ENCODE results near the gene SPATC1L.
"Not testable (repeated sequence)": the region's sequence is repeated elsewhere in the genome, so short reads cannot be mapped to it uniquely, and the experiment has no call there.

SPATC1L gene

DNA sequence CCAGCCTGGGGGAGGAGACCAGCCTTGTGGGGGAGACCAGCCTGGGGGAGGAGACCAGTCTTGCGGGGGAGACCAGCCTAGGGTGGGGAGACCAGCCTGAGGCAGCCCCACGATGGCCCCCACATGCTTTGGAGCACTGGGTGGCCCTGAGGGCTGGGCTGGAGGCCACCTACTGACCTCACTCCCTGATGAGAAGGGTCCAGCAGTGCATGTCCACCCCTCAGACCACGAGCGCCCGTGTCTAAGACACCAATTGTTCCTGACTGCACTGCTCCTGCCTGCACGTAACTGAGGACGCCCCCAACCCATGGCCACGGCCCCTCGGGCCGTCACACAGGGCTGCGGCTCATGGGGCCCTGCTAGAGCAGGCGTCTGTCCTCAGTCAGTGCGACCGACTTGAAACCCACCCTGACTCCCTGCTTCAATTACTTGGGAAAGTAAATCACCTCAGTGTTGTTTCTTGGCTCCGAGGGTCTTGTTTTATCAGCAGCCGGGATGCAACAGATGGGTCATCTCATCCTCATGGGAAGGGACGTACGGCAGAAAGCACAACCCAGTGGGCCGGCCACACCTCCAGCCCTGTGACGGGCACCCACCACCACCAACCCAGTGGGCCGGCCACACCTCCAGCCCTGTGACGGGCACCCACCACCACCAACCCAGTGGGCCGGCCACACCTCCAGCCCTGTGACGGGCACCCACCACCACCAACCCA lies at the start of gene SPATC1L:
SPATC1L (minus strand) TSS at position 550 of the 715 bp plus-strand sequence. CDS start 1,643 bp downstream, outside the sequence.
- DNase-seq (ENCODE audit: low read depth): peak; percentile 18

DNA sequence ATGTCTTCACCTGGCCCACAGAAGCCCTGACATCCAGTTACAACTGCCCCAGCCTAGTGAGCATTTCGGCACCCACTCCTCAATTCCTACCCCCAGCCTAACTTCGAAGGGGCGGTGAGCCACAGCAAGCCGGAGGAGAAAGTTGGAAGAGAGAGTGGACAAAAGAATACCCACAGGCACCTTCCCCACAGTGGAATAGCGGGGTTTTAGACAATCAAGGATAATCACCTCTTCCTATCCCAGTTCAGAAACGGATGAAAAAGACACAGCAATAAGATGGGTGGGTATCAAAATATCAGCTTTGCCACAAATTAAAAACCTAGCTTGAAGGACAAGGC lies 45.6 kb upstream of the SPATC1L start:
- no peak for DNase-seq (ENCODE audit: low read depth)

DNA sequence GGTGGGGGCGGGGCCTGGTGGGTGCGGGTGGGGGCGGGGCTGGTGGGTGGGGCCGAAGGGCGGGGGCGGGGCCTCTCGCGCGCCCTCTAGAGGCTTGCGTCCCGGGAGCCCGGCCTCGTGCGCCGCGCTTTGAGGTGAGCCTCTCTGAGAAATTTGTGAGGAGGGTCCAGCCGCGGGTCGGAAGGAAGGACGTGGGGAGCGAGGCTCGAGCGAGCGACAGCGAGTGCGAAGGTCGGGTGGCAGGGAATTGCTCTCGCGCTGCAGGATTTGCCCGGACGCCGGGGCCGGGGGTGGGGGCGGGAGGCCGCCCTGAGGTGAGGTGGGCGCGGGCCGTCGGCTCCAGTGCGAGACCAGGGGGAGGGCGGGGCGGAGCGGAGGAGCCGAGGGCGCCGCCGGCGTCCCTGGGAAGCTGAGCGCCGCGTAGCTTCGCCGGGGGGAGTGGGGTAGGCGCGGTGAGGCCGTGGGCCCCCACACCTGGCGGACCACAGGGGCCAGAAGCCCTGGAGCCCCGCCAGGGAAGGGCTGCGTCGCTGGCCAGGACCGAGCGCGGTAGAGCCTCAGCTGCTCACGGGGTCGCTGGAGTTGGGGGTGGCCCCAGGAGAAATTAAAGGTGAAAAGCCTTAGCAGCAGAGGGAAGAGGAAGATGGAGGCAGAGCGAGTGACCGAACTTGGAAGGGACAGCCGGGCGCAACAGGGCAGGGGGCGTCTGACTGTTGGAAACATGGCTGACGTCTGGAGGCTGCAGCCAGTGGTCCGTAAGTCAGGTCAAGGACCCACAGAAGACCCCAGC lies 45.1 kb upstream of the SPATC1L start:
- no peak for DNase-seq (ENCODE audit: low read depth)

DNA sequence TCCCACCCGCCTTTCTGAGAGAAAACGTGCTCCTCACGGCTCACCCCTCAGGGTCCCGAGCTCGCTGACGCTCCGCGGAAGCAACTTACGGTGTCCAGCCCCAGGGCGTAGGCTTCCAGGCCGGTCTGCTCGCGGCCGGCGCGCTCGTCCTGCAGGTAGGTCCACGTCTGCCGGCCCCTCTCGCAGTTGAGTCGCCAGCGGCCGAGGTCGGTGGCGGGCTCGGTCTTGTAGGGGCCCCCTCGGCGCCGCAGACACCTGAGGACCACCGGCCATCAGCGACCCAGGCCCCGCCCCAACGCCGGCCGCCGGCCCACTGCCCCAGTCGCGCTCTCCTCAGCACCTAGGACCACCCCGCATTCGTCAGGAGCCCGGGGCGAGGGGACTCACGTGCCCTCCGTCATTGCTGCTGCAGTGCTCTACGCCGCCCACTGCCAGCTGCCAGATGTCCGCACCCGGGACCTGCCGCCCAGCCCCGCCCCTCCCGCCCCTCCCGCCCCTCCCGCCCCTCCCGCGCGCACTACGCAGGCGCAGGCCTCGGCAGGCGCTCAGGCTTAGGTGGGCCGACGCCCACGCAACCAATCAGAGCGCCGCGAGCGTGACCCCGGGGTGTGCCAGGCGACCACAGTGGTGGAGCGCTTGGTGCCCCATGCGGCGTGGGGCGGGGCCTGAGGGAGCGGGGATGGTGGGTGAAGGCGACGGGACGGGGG lies 44.2 kb upstream of the SPATC1L start, which contains the start of gene LSS:
LSS (minus strand) TSS at position 430 of the 707 bp plus-strand sequence; CDS start at position 401, 29 bp downstream.
- DNase-seq (ENCODE audit: low read depth): peak; percentile 92

DNA sequence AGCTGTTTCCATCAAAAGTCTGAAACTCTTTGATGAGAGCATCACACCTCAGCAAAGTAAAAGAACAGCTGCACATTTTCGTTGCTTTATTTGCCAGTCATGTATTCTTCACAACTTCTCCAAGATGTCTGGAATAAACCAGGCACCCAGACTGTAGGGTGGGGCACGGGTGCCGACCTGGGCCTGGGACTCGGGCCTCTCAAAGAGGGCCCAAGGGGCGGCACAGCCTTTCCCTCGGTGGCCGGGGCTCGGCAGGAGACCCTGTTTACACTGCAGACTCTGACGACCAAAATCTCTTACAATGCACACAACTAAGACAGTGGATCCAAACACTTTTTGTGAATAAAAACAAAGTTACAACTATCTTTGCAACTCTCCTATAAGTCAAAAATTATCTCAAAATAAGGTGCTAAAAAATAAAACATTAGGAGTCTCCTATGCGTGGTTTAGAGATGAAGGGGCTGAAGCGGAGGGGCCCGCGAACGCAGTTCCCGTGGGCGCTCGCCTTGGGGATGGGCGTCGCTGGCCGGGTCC lies 43.6 kb upstream of the SPATC1L start:
- no peak for DNase-seq (ENCODE audit: low read depth)

DNA sequence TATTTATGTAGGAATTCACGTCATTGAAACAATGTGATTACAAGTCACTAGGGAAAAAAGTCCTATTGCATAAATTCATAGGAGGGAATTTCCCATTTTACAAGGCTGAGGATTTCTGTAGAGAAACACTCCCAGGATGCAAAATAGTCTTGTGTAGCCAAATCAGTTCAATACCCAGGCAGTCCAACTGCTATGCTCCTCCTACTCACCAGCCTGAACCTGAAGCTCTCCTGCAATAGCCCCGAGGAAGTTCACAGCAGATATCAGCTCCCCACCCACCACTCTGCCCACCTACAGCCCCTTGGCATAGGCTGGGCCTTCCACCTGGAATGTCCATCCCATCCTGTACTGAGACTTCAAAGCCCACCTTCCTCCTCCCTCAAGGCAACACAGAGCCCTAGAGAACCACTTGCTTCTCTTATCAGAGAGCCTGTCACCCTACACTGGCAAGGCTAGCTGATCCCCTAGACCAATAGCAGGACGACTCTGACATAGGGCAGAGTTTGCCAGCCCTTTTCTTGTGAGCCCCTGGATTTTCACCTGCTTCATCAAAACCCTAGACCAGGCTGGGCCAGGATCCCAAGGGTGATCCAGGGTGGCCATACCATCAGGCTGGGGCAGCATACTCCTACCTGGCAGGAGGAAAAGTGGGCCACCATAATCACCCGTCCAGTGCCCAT lies 42.8 kb upstream of the SPATC1L start:
- DNase-seq (ENCODE audit: low read depth): peak; percentile 21

DNA sequence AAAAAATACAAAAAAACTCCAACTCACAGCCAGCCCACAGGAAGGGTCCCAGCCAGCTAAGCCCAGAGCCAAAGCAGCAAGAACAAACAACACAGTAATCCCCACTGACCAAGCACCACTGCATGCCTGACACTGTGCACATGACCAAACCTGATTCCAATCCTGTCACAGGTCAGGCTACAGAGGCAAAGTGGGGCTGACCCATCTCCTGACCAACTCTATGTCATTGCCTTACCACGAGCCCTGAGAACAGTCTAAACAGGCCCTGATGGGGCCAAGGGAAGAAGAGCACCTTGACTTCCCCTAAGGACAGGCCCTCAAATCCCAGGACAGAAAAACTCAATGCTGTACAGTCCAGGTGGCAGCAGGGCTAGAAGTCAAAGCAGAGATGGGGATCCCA lies 41.9 kb upstream of the SPATC1L start:
- no peak for DNase-seq (ENCODE audit: low read depth)

DNA sequence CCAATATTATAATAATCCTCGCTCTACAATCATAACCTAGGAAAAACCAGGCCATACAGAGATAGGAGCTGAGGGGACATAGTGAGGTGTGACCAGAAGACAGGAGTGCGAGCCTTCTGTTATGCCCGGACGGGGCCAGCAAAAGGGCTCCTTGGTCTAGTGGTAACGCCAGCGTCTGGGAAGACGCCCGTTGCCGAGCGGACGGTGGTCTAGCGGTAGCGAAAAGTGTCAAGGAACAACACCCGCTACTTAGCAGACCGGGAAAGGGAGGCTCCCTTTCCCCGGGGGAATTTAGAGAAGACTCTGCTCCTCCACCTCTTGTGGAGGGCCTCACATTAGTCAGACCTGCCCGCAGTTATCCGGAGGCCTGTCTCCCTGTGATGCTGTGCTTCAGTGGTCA lies 39.4 kb upstream of the SPATC1L start:
- not testable (repeated sequence) for DNase-seq (ENCODE audit: low read depth)

DNA sequence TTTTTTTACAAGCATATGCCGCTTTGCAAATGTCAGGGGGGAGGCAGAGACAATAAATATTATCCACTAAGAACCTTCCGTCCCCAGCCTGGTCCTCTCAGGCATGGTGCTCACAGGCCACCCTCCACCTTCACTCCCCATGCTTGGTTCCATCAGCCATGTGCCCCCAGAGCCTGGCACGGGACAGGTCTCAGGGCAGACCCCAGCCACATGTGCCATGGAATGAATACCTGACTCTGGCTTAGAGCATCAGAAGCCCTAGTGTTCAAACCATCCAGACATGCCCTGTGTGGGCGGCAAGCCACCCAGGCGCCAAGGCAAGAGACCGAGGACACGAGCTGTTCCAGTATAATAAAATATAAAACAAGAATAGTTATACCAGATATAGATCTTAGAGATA lies 39.0 kb upstream of the SPATC1L start:
- no peak for DNase-seq (ENCODE audit: low read depth)

DNA sequence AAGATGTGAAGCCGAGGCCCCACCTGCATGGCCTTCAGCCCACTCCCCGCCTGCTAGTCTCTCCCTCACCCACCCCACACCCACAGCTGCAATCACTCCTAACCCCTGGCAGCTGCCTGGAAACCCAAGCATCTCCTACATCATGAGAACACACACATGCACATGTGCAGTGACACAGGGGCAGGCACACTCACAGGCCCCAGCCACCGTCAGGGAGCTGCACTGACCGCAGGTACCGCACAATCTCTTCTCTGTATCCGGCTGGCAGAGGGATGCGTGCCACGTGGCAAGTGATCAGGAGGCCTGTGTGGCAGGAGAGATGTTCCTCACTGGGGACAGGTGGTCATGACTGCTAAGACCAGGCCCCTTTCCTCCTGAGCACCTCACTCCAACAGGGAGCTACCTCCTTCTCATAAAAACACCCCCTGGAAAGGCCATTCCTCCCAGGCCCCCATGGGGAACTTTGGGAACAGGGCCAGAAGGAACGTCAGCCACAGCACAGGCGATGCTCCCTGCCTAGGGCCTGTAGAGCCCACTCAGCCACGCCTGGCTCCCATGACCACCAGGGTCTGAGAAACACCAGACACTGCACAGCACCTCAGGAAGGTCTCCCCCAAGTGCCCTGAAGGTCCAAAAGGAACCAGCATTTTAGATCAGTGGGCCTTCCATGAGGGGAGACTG lies 38.3 kb upstream of the SPATC1L start:
- DNase-seq (ENCODE audit: low read depth): no peak

DNA sequence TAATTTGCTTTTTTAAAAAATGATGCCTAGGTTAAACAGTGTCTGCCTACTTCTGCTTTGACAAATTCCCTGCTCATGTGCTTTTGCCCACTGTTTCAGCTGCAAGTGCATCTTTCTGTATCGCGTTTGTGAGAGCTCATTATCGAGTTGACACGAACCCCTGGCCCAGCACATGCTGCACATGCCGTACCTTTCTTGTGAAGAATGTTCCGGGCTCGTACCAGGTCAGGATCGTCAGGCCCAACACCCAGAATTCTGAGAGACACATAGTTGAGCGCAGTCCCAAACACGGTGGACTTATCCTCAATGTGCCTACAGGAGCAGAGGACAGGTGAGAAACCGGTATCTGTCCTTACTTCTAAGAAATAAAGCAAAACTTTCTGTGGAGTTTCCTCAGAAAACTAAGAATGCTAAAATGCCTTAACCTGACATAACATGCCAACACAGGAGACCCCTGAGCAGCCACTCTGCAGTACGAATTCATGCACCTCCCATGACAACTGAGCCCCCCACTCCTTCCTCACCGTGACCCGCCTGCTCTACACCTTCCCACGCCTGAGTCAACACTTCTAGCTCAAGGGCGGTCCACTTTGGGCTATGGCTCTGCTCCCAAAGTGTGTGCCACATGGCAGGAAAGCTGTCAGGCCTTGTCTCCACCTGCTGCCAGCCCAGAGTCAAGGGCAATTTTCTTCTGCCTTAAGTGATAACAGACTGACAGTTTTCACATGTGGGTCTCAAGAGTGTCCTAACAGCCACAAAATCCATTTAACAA lies 37.6 kb upstream of the SPATC1L start:
- DNase-seq (ENCODE audit: low read depth): no peak

DNA sequence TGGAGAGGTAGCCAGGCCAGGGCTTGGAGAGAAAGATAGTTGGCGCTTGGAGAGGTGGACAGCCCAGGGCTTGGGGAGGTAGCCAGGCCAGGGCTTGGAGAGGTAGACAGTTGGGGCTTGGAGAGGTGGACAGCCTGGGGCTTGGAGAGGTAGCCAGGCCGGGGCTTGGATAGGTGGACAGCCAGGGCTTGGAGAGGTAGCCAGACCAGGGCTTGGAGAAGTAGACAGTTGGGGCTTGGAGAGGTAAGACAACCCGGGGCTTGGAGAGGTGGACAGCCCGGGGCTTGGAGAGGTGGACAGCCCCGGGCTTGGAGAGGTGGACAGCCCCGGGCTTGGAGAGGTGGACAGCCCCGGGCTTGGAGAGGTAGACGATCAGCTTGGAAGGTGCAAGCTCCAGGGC lies 36.6 kb upstream of the SPATC1L start:
- DNase-seq (ENCODE audit: low read depth): no peak

DNA sequence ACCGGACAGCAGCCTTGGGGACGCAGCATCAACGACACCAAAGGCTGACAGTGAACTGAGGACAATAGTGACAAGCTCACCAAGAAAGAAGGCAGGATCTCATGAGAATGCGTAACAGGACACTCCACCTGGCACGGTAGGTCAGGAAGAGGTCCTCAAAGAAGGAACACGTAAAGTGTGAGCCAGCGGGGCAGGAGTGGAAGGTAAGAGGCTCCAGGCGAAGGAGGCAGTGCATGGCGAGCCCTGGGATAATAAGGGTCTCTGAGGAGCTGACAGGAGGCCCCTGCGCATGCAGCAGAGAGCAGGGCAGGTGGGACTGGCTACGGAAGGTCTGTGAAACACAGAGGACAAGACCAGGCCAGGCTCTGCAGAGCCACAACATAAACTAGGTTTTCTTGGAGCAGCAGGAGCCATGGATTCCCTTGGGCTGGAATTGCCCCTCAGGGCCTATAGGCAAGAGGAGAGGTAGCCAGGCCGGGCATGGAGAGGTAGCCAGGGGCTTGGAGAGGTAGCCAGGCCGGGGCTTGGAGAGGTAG lies 36.1 kb upstream of the SPATC1L start:
- no peak for DNase-seq (ENCODE audit: low read depth)

DNA sequence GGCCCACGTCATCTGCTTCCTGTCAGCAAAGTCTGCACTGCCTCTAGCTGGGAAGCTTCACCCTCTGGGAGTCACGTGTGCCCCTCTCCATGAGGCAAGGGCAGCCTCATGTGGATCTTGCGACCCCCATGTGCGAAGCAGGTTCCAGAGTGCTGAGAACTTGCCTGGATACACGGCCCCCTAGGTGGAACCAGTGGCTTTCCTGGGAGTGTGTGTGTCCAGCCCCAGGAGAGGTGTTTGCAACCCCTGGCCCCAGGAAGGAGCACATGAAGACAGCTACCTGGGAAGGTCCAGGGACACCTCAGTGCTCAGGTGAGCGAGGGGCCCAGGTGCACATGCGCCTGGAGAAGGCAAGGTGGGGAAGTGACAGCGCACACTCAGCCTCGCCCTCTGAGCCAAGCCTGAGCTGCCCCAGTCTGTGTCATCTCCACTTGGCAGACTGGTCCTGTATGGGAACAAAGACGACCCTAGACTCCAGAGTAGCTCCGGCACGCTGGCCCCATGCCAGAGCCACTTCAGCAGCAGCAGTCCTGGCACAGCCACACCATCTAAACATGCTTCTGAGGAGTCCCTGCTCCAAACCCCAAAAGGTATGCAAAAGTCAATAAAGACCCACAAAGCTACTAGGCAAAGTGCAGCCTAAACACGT lies 35.5 kb upstream of the SPATC1L start:
- no peak for DNase-seq (ENCODE audit: low read depth)

DNA sequence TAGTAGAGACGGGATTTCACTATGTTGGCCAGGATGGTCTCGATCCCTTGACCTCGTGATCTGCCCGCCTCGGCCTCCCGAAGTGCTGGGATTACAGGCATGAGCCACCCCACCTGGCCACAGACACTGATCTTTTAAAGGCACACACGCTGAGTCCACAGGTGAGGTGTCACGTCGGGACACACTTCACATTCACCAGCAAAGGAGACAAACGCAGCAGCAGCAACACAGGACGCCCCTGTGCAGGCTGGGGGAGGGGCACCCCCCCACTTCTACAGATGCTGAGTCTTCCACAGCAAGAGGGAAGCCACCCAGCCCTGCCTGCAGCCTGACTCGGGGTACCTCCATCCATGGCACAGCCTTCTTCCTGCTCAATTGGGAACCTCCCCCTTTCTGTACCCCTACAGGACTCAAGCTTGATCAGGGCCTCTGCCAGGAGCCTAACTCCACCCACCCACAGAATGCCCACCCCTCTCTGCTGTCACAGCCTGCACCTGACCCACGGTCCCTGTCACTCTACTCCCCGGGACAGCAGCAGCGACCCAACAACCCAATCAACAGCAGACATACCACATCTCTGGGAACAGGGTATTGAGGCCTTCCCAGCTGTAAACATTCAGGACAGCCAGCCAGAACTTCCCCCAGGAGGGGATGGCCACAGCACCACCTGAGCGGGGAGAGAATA lies 34.8 kb upstream of the SPATC1L start:
- no peak for DNase-seq (ENCODE audit: low read depth)

DNA sequence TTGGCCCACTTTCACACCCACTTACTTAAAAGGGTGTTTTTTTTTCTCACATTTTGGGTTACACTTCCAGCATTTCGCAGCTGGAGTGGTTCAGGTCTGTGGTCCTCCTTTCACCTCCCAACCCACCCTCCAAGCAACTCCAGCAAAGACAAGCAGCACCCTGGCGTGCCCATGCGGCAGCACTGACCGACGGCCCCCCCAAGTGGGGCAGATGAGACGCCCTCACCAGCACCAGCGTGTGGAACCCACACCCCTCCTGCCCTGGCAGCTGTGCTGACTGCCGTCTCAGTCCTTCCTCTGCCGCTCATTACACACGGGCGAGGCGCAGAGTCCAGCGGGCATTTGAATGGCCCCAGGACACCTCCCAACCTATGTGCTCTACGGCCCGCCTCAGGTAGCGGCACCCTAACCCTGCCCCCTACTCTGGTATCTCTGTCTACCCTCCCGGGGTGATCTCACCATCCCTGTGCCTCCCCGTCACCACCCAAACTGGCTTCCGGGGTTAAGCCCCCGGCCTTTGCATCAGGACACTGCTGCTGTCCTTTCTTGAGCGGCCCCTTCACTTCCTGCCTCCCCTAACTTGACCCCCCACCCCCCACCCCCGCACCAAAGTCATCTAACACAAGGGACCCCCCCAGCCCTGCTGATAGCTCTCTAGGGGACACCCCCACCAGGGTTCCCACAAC lies 33.4 kb upstream of the SPATC1L start:
- no peak for DNase-seq (ENCODE audit: low read depth)

DNA sequence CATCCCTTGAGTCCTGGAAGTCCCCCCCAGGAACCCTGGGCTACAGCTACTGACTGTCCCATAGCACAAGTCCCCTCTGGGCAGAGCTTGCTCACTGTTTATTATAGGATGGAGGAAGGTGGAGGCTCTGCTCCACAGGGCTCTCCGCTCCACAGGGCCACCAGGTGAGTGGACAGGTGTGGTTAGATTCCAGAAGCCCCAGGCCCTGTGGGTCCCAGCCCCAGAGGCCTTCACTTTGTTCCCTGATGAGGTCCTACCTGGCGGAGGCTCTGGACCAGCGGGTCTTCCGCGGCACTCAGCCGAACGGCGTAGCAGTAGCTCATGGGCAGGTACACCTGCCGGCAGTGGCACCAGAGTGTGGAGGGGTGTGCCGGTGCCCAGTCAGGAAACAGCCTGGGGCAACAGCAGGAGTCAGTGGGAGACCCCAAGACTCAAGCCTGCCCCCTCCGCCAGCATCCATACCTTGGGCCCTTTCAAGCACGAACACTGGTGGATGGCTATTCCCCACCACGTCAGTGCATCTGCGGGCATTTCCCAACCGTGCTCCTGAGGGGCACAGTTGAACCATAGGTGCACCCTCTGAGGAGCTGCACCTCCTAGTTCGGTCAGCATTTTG lies 32.0 kb upstream of the SPATC1L start:
- DNase-seq (ENCODE audit: low read depth): no peak

DNA sequence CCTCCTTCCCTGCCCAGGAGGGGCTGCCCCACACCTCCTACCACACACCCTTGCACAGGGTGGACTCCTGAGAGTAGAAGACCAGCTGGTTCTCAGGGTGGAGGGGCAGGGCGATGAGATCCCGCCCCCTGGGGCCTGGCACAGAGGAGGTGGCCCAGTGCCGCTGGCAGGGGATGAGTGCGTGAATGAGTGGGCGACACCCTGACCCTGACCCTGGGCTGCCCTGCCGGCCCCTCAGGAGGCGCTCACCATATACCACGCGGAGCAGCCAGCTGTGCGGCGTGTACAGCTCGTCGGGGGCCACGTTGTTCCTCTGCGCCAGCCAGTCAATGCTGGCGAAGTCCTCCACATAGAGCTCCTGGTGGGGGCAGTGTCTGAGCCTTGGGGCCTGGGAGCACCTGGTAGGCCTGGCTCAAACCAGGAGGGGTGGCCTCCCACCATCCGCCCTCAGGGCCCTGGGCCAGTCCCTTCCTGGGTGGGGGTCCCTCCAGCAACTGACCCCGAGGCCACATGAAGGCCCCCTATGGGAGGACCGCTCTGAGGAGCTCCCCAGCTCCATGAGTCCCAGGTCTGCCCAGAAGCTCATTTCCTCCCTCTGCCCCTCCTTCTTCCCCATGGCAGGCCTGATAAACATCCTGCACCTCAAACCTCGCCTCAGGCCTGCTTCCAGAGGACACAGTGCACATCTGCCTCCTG lies 31.3 kb upstream of the SPATC1L start:
- no peak for DNase-seq (ENCODE audit: low read depth)
